ENCODE results near the gene EIF3A.

- TF ChIP-seq, protein P1, sequence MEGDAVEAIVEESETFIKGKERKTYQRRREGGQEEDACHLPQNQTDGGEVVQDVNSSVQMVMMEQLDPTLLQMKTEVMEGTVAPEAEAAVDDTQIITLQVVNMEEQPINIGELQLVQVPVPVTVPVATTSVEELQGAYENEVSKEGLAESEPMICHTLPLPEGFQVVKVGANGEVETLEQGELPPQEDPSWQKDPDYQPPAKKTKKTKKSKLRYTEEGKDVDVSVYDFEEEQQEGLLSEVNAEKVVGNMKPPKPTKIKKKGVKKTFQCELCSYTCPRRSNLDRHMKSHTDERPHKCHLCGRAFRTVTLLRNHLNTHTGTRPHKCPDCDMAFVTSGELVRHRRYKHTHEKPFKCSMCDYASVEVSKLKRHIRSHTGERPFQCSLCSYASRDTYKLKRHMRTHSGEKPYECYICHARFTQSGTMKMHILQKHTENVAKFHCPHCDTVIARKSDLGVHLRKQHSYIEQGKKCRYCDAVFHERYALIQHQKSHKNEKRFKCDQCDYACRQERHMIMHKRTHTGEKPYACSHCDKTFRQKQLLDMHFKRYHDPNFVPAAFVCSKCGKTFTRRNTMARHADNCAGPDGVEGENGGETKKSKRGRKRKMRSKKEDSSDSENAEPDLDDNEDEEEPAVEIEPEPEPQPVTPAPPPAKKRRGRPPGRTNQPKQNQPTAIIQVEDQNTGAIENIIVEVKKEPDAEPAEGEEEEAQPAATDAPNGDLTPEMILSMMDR (conservative IDR thresholded peaks at IDR 0.05 in 1 of 2, IDR thresholded peaks at IDR 0.05 in 1 of 2; ENCODE audit: extremely low read depth in 1 of 2, insufficient read depth in 1 of 2, low read depth in 1 of 2, low read length in 2 of 2): no peak
- no peak for TF ChIP-seq EZH2 (IDR thresholded peaks at IDR 0.05; ENCODE audit: borderline replicate concordance, low read length)
Measured at GRCh38 chr10:119090026-119090795, 9.6 kb upstream of the EIF3A start.

All from mammary epithelial cell (primary cell).